Effector memory CD8-positive, alpha-beta T cell (primary cell): ENCODE results near the gene STRIP2.
"Not testable (repeated sequence)": the region's sequence is repeated elsewhere in the genome, so short reads cannot be mapped to it uniquely, and the experiment has no call there.

Source experiments
- ATAC-seq: fragments of 150-1000 bp; cut with Tn5 transposase; replicated peaks from 2 replicates; pipeline ENCODE4 v1.10.0; 2021; ENCODE audit warnings: mild to moderate bottlenecking, moderate library complexity
- DNase-seq, 3 experiments: peaks; one replicate each; pipeline ENCODE4 v3.0.0; 2021
- H3K27ac Mint-ChIP-seq, 2 donors: one replicate each; pipeline ENCODE4 v1.8.0; 2022; ENCODE audit warnings: mild to moderate bottlenecking in 2 of 2, mixed read lengths in 2 of 2, moderate library complexity in 2 of 2
- H3K27me3 Mint-ChIP-seq, 2 donors: one replicate each; pipeline ENCODE4 v1.8.0; 2022; ENCODE audit warnings: mixed read lengths in 2 of 2
- H3K36me3 Mint-ChIP-seq: one replicate; pipeline ENCODE4 v1.8.0; 2022; ENCODE audit warnings: mild to moderate bottlenecking, moderate library complexity, mixed read lengths; ENCODE audit not compliant: insufficient read depth
- H3K4me1 Mint-ChIP-seq, 2 donors: one replicate each; pipeline ENCODE4 v1.8.0; 2022; ENCODE audit warnings: low read depth in 2 of 2, mixed read lengths in 2 of 2
- H3K4me3 Mint-ChIP-seq, 2 donors: one replicate each; pipeline ENCODE4 v1.8.0; 2022; ENCODE audit warnings: mild to moderate bottlenecking in 2 of 2, mixed read lengths in 2 of 2, moderate library complexity in 2 of 2
- H3K9me3 Mint-ChIP-seq, 2 donors: one replicate each; pipeline ENCODE4 v1.8.0; 2022; ENCODE audit warnings: mixed read lengths in 2 of 2

Gene STRIP2

DNA sequence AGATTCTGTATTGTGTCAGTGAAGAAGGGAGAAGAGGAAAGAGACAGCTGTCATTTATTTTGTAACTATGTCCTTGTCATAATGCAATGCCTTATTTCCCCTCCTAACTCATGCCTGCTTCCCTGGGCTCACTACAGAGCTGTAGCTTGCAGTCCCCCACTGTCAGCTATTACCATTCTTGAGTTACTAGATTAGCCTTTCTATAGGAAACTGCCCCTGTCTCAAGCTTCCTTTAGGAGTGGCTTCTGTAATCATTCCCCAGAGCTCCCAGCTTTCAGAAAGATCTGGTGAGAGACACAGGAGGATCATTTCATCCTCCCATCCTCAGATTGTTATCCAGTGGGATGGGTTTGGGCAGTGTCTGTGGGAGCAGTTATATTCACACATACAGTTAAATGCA lies 35.7 kb downstream of the STRIP2 start:
- DNase-seq: no peak
- H3K36me3 Mint-ChIP-seq: no peaks in the 10 kb centered on the region
- H3K27ac Mint-ChIP-seq: no peak overlapping the region
- no peak overlapping the region for H3K4me3 Mint-ChIP-seq
- ATAC-seq: no peak
- no peaks in the 10 kb centered on the region for H3K4me1 Mint-ChIP-seq
- no peaks in the 10 kb centered on the region for H3K27me3 Mint-ChIP-seq
- no peaks in the 10 kb centered on the region for H3K9me3 Mint-ChIP-seq

DNA sequence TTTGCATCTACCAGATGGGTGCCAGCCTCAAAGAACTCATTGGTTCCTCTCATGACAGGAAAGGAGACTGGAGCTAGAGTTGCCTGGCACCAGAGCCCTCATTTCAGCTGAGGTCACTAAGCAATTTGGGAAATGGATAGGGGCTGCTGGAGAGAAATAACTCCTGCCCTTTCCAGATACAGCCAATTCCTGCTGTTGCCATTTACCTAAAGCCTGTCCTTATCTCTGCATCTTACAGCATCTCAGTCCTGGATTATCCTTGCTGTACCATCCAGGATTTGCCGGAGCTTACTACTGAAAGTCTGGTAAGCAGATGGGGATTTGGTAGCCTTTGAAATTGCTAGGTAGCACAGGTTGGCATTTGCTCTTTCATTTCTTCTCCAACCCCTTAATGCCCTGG lies 36.2 kb downstream of the STRIP2 start:
- DNase-seq (no peak), ATAC-seq (no peak)
- Mint-ChIP-seq H3K27ac (no peak overlapping the region), H3K4me3 (no peak overlapping the region), H3K4me1 (no peaks in the 10 kb centered on the region), H3K36me3 (no peaks in the 10 kb centered on the region), H3K27me3 (no peaks in the 10 kb centered on the region), H3K9me3 (no peaks in the 10 kb centered on the region)

DNA sequence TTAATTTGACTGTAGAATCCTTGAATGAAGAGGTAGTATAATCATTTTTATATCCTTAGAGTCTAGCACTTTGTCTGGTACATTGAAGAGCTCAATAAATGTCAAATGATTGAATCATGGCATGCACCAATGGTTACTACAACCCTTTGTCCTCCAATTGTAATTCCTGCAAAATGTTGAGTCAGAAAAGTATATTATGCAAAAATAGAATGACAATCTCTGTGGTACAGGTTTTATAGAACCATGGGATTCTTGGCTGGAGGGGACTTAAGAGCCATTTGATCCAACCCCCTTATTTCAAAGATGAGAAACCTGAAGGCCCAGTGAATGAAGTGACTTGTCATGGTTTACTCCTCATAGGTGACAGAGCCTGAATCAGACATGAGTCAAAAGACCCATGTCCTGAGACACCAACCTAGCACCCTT lies 37.2 kb downstream of the STRIP2 start:
- Mint-ChIP-seq H3K4me3 (no peak overlapping the region), H3K9me3 (no peaks in the 10 kb centered on the region), H3K27me3 (no peaks in the 10 kb centered on the region), H3K27ac (no peak overlapping the region), H3K4me1 (no peaks in the 10 kb centered on the region), H3K36me3 (no peaks in the 10 kb centered on the region)
- DNase-seq (no peak), ATAC-seq (no peak)

DNA sequence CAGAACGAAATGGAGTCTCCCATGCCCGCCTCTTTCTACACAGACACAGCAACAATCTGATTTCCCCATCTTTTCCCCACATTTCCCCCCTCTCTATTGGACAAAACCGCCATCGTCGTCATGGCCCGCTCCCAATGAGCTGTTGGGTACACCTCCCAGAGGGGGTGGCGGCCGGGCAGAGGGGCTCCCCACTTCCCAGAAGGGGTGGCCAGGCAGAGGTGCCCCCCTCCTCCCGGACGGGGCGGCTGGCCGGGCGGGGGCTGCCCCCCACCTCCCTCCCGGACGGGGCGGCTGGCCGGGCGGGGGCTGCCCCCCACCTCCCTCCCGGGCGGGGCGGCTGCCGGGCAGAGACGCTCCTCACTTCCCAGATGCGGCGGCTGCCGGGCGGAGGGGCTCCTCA lies 41.7 kb downstream of the STRIP2 start:
- not testable (repeated sequence) for H3K4me3 Mint-ChIP-seq, H3K27ac Mint-ChIP-seq, H3K4me1 Mint-ChIP-seq, H3K27me3 Mint-ChIP-seq, H3K36me3 Mint-ChIP-seq, DNase-seq, H3K9me3 Mint-ChIP-seq, ATAC-seq

DNA sequence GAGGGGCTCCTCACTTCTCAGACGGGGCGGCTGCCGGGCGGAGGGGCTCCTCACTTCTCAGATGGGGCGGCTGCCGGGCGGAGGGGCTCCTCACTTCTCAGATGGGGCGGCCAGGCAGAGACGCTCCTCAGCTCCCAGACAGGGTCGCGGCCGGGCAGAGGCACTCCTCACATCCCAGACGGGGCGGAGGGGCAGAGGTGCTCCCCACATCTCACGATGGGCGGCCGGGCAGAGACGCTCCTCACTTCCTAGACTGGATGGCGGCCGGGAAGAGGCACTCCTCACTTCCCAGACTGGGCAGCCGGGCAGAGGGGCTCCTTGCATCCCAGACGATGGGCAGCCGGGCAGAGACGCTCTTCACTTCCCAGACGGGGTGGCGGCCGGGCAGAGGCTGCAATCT lies 42.2 kb downstream of the STRIP2 start:
- H3K27me3 Mint-ChIP-seq, H3K27ac Mint-ChIP-seq, H3K9me3 Mint-ChIP-seq, H3K4me1 Mint-ChIP-seq, DNase-seq, ATAC-seq, H3K36me3 Mint-ChIP-seq, H3K4me3 Mint-ChIP-seq: not testable (repeated sequence)

DNA sequence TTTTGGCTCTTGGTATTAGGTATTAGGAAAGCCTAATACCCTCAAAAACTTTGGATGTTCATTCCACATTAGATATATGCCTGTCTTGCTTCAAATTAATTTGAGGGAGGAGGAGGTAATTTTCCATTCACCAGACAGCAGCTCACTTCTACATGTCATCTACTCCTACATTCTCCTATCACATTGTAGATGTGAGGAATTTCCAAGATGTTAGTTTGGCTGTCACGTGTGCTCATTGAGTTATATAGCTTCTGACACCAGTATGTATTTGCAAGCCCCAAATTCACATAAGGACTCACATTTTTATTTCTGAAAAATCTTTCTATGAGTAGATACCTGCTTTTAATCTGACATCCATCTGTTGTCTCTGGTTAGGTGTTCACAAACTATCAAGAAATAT lies 45.6 kb downstream of the STRIP2 start:
- ATAC-seq (no peak), DNase-seq (no peak)
- H3K27ac Mint-ChIP-seq: no peak overlapping the region
- no peaks in the 10 kb centered on the region for H3K27me3 Mint-ChIP-seq
- H3K4me1 Mint-ChIP-seq: no peaks in the 10 kb centered on the region
- H3K4me3 Mint-ChIP-seq: no peak overlapping the region
- no peaks in the 10 kb centered on the region for H3K9me3 Mint-ChIP-seq
- H3K36me3 Mint-ChIP-seq: peaks cover 3% of the 10 kb centered on the region

DNA sequence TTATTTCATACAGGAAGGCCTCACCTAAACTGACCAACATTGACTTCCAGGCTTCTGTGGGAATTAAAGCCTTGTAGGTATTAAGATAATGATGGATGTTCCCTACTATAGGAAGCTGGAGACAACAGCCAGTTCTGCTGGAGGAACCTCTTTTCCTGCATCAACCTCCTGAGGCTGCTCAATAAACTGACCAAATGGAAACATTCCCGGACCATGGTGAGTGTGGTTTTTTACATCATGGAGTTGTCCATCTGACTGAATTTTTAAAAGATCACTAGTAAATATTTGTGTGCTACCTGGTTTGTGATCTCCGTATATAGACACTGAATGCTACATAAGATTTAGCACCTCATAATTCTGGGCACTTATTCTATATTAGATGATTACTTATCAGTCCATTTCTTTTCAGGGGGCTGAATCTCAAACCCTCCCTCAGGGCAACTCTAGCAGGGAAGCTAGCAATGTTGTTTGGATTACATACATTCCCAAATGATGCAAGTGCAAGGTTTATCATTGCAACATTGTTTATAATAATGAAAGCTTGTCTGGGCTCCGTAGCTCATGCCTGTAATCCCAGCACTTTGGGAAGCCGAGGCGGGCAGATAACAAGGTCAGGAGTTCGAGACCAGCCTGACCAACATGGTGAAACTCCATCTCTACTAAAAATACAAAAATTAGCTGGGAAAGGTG lies 46.6 kb downstream of the STRIP2 start:
- no peak overlapping the region for H3K4me3 Mint-ChIP-seq
- H3K36me3 Mint-ChIP-seq: peaks cover 3% of the 10 kb centered on the region
- ATAC-seq (no peak), DNase-seq (no peak)
- H3K9me3 Mint-ChIP-seq: no peaks in the 10 kb centered on the region
- no peaks in the 10 kb centered on the region for H3K4me1 Mint-ChIP-seq
- no peak overlapping the region for H3K27ac Mint-ChIP-seq
- H3K27me3 Mint-ChIP-seq: no peaks in the 10 kb centered on the region

DNA sequence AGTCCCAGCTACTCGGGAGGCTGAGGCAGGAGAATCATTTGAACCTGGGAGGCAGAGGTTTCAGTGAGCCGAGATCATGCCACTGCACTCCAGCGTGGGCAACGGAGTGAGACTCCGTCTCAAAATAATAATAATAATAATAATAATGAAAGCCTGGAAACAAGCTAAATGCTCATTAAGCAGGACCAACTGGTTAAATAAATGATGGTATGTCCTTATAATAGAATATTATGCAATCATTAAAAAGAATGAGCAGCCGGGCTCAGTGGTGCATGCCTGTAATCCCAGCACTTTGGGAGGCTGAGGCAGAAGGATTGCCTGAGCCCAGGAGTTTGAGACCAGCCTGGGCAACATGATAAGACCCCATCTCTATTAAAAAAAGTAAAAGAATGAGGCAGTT lies 47.1 kb downstream of the STRIP2 start:
- H3K27me3 Mint-ChIP-seq, H3K4me1 Mint-ChIP-seq, H3K4me3 Mint-ChIP-seq, ATAC-seq, H3K27ac Mint-ChIP-seq, DNase-seq, H3K36me3 Mint-ChIP-seq, H3K9me3 Mint-ChIP-seq: not testable (repeated sequence)

DNA sequence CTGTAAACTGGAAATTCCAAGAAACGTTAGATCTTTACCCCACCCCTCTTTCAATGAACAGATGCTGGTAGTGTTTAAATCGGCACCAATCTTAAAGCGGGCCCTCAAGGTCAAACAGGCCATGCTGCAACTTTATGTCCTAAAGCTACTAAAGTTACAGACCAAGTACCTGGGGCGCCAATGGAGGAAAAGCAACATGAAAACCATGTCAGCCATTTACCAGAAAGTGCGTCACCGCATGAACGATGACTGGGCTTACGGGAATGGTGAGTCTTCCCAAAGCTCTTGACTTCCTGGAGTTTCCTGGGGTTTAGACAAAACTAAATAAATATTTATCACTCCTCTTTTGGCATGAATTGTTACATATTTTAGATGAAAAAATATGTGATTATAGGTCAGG lies 48.5 kb downstream of the STRIP2 start:
- Mint-ChIP-seq H3K27me3 (no peaks in the 10 kb centered on the region), H3K4me3 (no peak overlapping the region), H3K36me3 (peaks cover 3% of the 10 kb centered on the region), H3K27ac (no peak overlapping the region), H3K9me3 (no peaks in the 10 kb centered on the region), H3K4me1 (no peaks in the 10 kb centered on the region)
- DNase-seq (no peak), ATAC-seq (no peak)

DNA sequence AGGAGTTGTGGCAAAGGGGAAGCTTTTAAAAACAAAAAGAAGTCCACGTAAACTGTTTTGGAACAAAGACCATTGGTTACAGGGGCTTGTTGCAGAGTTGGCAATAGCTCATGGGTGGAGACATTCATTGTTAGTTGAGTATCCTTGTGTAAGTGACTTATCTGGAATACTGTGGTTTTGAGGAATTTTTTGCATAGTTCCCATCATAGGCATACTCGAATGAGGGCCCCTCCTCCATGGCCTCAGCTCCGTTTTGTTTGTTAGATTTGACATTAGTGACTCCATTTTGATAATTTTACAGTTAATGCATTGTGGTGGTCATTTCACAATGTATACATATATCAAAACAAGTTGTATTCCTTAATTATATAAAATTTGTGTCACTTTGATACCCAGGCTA lies 55.3 kb downstream of the STRIP2 start:
- DNase-seq: no peak

DNA sequence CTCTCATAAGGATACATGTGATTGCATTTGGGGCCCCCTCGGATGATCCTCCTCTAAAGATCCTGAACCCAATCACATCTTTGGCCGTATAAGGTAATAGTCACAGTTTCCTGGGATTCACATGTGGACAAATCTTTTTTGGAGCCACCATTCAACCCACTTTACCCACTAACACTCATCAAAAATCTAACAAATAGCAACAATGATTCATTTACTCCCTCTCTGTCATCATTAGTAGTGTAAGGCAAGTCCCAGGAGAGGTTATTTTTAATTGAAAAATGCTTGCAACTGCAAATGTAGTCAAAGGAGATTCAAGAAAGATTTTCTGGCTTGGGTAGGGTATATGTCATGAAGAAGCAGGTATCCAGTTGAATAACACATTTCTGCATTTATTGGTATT lies 58.2 kb downstream of the STRIP2 start:
- Mint-ChIP-seq H3K27ac (no peak overlapping the region), H3K4me3 (no peak overlapping the region), H3K9me3 (no peaks in the 10 kb centered on the region), H3K36me3 (no peaks in the 10 kb centered on the region), H3K27me3 (peaks cover 0 to 8% of the 10 kb centered on the region in 2 donors), H3K4me1 (peaks cover 4 to 7% of the 10 kb centered on the region in 2 donors)
- DNase-seq: no peak
- no peak for ATAC-seq

More for the DNA sequence above, 55.3 kb downstream of the STRIP2 start:
- Mint-ChIP-seq H3K27me3 (peaks cover 0 to 8% of the 10 kb centered on the region in 2 donors), H3K9me3 (no peaks in the 10 kb centered on the region), H3K4me1 (peaks cover 0 to 3% of the 10 kb centered on the region in 2 donors), H3K4me3 (no peak overlapping the region), H3K36me3 (no peaks in the 10 kb centered on the region), H3K27ac (peak overlapping the region in 1 of 2 donors; percentile 11)
- no peak for ATAC-seq

DNA sequence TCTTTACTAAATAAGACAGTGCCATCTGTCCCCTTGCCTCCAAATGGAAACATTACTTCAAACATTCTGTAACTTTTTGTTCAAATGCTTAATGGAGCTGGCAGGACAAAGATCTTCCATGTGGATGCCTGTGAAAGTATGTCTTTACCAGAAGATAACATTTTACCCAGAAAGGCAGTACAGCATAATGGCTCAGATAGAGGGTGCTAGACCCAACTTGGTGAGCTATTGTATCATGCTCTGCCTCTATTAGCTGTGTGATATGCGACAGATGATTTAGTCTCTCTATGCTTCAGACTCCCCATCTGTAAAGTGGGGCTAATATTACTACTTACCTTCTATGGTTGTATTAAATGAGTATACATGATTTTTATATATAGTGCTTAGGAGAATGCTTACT lies 59.3 kb downstream of the STRIP2 start:
- Mint-ChIP-seq H3K4me3 (no peak overlapping the region), H3K27ac (no peak overlapping the region)

DNA sequence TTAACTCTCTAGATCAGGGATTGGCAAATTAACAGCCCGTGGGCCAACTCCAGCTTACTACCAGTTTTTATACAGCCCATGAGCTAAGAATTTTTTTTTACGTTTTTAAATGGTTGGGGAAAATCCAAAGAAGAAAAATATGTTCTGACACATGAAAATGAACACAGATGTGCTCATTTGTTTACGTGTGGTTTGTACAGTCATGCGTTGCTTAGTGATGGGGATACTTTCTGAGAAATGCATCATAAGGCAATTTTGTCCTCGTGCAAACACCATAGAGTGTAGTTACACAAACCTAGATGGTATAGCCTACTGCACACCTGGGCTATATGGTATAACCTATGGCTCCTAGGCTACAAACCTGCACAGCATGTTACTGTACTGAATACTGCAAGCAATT lies 59.8 kb downstream of the STRIP2 start:
- Mint-ChIP-seq H3K27me3 (peaks cover 0 to 2% of the 10 kb centered on the region in 2 donors), H3K9me3 (no peaks in the 10 kb centered on the region), H3K4me3 (no peak overlapping the region), H3K27ac (no peak overlapping the region), H3K36me3 (no peaks in the 10 kb centered on the region), H3K4me1 (peaks cover 7% of the 10 kb centered on the region in 2 donors)
- DNase-seq: no peak
- ATAC-seq: peak; percentile 65

More for the DNA sequence above, 59.3 kb downstream of the STRIP2 start:
- ATAC-seq (peak; percentile 75), DNase-seq (no peak)
- H3K9me3 Mint-ChIP-seq: no peaks in the 10 kb centered on the region
- H3K36me3 Mint-ChIP-seq: no peaks in the 10 kb centered on the region
- H3K4me1 Mint-ChIP-seq: peaks cover 7% of the 10 kb centered on the region in 2 donors
- peaks cover 0 to 7% of the 10 kb centered on the region in 2 donors for H3K27me3 Mint-ChIP-seq

DNA sequence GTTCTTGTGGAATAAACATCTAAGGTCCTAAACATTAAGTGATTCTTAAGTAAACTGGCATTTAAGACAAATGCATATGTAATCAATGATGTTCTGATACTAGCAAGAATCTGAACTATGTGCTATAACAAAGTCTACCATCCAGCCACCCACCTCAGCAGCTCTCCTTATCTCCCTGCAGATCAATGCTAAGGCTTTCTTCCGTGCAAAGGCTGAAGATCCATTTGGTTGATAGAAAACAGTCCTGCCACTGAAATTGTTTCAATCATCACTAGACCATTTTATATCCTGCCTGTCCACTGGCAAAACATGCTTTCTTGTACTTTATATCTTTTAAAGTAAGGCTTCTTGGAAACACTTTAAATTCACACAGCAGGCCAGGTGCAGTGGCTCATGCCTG lies 61.8 kb downstream of the STRIP2 start:
- H3K27ac Mint-ChIP-seq: no peak overlapping the region
- H3K4me3 Mint-ChIP-seq: no peak overlapping the region
- H3K36me3 Mint-ChIP-seq: no peaks in the 10 kb centered on the region
- H3K9me3 Mint-ChIP-seq: no peaks in the 10 kb centered on the region
- DNase-seq (no peak), ATAC-seq (no peak)
- peaks cover 11 to 16% of the 10 kb centered on the region in 2 donors for H3K4me1 Mint-ChIP-seq
- no peaks in the 10 kb centered on the region for H3K27me3 Mint-ChIP-seq
